Right atrium auricular region (tissue), 2 donors: ENCODE measurements around the gene AIG1. TPM values are rescaled to one million over a fixed set of nuclear protein-coding genes. Genes with fewer than 3 reads are reported as not detected.

Experiments
- DNase-seq: peaks from one replicate; pipeline ENCODE4 v3.0.0-alpha.2; 2019; ENCODE audit warnings: low spot score
- H3K27ac ChIP-seq, 2 donors: fragments of 200-600 bp; sonication (generic); 1 replicate in 1 of 2; 2 replicates in 1 of 2; pipeline ENCODE4 v1.5.1; 2016 to 2019
- H3K27me3 ChIP-seq, 2 donors: fragments of 200-600 bp; sonication (generic); one replicate each; pipeline versions ENCODE4 v1.5.1 to v1.6.0; 2017 to 2019
- H3K36me3 ChIP-seq: fragments of 200-600 bp; sonication (generic); one replicate; pipeline ENCODE4 v1.5.1; 2016
- H3K4me1 ChIP-seq, 2 donors: fragments of 200-600 bp; sonication (generic); one replicate each; pipeline versions ENCODE4 v1.5.1 to v1.6.0; 2017 to 2019
- H3K4me3 ChIP-seq, 2 donors: fragments of 200-600 bp; sonication (generic); 1 replicate in 1 of 2; 2 replicates in 1 of 2; pipeline ENCODE4 v1.5.1; 2017 to 2019; ENCODE audit warnings: mild to moderate bottlenecking in 1 of 2, moderate library complexity in 1 of 2
- H3K9me3 ChIP-seq, 2 donors: fragments of 200-600 bp; sonication (generic); one replicate each; pipeline ENCODE4 v1.5.1; 2019
- CTCF ChIP-seq, 2 donors: fragments of 200-600 bp; sonication (generic); IDR thresholded peaks; one replicate each; pipeline ENCODE4 v1.5.1; 2019; ENCODE audit warnings: antibody characterized with exemption in 2 of 2
- total RNA-seq, 2 donors: library from RNA; depleted of rRNA; stranded (reverse); fragments of >200 nt; gene quantifications; one replicate each; pipeline ENCODE4 v1.1.0, GENCODE V29; 2016

AIG1 gene
- total RNA-seq, 2 donors from 2014 or later = 28.6 to 62.6 TPM

GRCh38 chr6:143128681-143129015 is 68.0 kb downstream of the AIG1 start:
- no peak for TF ChIP-seq CTCF (IDR thresholded peaks at IDR 0.05)
- DNase-seq = no peak

GRCh38 chr6:143130928-143131327 is 70.2 kb downstream of the AIG1 start:
- no peak for TF ChIP-seq CTCF (IDR thresholded peaks at IDR 0.05)
- H3K27me3 ChIP-seq = no peaks in the 10 kb centered on the region

More at GRCh38 chr6:143128681-143129015, 68.0 kb downstream of the AIG1 start:
- Histone ChIP-seq H3K27me3 (no peaks in the 10 kb centered on the region), H3K4me1 (no peaks in the 10 kb centered on the region), H3K4me3 (no peak overlapping the region), H3K9me3 (peaks cover 7 to 16% of the 10 kb centered on the region in 2 donors), H3K36me3 (no peaks in the 10 kb centered on the region), H3K27ac (no peak overlapping the region)

GRCh38 chr6:143135325-143135724 is 74.6 kb downstream of the AIG1 start:
- Histone ChIP-seq H3K9me3 (peaks cover 6 to 13% of the 10 kb centered on the region in 2 donors), H3K36me3 (peaks cover 6% of the 10 kb centered on the region), H3K4me3 (no peak overlapping the region), H3K27ac (no peak overlapping the region), H3K27me3 (no peaks in the 10 kb centered on the region), H3K4me1 (no peaks in the 10 kb centered on the region)
- DNase-seq = no peak
- no peak for TF ChIP-seq CTCF (IDR thresholded peaks at IDR 0.05)

More at GRCh38 chr6:143130928-143131327, 70.2 kb downstream of the AIG1 start:
- H3K36me3 ChIP-seq = no peaks in the 10 kb centered on the region
- DNase-seq = no peak
- H3K4me3 ChIP-seq = no peak overlapping the region
- no peak overlapping the region for H3K27ac ChIP-seq
- peaks cover 7 to 16% of the 10 kb centered on the region in 2 donors for H3K9me3 ChIP-seq
- H3K4me1 ChIP-seq = no peaks in the 10 kb centered on the region

GRCh38 chr6:143135797-143136561 is 75.3 kb downstream of the AIG1 start:
- no peaks in the 10 kb centered on the region for H3K4me1 ChIP-seq
- no peak for DNase-seq
- no peak for TF ChIP-seq CTCF (IDR thresholded peaks at IDR 0.05)
- no peaks in the 10 kb centered on the region for H3K27me3 ChIP-seq
- peaks cover 0 to 6% of the 10 kb centered on the region in 2 donors for H3K9me3 ChIP-seq
- peaks cover 6% of the 10 kb centered on the region for H3K36me3 ChIP-seq
- H3K27ac ChIP-seq = no peak overlapping the region
- no peak overlapping the region for H3K4me3 ChIP-seq

GRCh38 chr6:143136647-143137046 is 76.0 kb downstream of the AIG1 start:
- Histone ChIP-seq H3K9me3 (no peaks in the 10 kb centered on the region), H3K4me1 (no peaks in the 10 kb centered on the region), H3K27me3 (no peaks in the 10 kb centered on the region), H3K36me3 (peaks cover 6% of the 10 kb centered on the region), H3K4me3 (no peak overlapping the region), H3K27ac (no peak overlapping the region)
- no peak for DNase-seq
- no peak for TF ChIP-seq CTCF (IDR thresholded peaks at IDR 0.05)
